22Rv1 (cell line): Measurements from ENCODE around the gene LRRC27.

Experiments used
- H3K27ac ChIP-seq: fragments of 450-650 bp; 2 replicates; pipeline ENCODE4 v1.5.1; 2017
- ZFX ChIP-seq: fragments of 450-650 bp; IDR thresholded peaks from 2 replicates; pipeline ENCODE4 v1.6.1; 2017; ENCODE audit warnings: antibody characterized with exemption, borderline replicate concordance
- TF ChIP-seq, protein P1 (sequence below): fragments of 450-650 bp; IDR thresholded peaks from 2 replicates; pipeline ENCODE4 v1.5.1; 2017; ENCODE audit warnings: mild to moderate bottlenecking

LRRC27 gene

DNA sequence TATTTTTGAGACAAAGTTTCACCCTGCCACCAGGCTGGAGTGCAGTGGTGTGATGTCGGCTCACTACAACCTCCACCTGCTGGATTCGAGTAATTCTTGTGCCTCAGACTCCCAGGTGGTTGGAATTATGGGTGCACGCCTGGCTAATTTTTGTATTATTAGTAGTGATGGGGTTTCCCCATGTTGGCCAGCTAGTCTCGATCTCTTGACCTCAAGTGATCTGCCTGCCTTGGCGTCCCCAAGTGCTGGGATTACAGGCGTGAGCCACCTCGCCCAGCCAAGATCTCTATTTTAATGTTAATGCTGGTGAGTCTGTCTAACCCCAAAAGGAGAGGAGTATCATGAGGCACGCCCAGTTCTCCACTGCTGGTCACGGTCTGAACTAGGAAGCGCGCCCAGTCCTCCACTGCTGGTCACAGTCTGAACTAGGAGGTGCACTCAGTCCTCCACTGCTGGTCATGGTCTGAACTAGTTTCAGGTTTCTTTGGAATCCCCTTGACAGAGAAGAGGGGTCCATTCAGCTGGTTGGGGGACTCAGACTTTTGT lies 5.6 kb upstream of the LRRC27 start:
- H3K27ac ChIP-seq = no peak overlapping the region
- TF ChIP-seq ZFX = no peak
- TF ChIP-seq, protein P1, sequence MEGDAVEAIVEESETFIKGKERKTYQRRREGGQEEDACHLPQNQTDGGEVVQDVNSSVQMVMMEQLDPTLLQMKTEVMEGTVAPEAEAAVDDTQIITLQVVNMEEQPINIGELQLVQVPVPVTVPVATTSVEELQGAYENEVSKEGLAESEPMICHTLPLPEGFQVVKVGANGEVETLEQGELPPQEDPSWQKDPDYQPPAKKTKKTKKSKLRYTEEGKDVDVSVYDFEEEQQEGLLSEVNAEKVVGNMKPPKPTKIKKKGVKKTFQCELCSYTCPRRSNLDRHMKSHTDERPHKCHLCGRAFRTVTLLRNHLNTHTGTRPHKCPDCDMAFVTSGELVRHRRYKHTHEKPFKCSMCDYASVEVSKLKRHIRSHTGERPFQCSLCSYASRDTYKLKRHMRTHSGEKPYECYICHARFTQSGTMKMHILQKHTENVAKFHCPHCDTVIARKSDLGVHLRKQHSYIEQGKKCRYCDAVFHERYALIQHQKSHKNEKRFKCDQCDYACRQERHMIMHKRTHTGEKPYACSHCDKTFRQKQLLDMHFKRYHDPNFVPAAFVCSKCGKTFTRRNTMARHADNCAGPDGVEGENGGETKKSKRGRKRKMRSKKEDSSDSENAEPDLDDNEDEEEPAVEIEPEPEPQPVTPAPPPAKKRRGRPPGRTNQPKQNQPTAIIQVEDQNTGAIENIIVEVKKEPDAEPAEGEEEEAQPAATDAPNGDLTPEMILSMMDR = no peak

DNA sequence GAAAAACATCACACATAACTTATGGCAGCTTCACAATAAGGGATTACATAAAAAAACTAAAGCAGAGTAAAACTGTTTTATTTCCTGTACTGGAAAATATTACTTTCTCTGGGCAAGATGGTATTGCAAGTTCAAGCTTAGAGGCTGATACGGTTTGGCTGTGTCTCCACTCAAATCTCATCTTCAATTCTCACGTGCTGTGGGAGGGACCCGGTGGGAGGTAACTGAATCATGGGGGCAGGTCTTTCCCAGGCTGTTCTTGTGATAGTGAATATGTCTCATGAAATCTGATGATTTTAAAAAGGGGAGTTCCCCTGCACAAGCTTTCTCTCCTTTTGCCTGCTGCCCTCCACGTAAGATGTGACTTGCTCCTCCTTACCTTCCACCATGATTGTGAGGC lies 5.1 kb upstream of the LRRC27 start:
- TF ChIP-seq ZFX = no peak
- TF ChIP-seq, protein P1 = no peak
- no peak overlapping the region for H3K27ac ChIP-seq

DNA sequence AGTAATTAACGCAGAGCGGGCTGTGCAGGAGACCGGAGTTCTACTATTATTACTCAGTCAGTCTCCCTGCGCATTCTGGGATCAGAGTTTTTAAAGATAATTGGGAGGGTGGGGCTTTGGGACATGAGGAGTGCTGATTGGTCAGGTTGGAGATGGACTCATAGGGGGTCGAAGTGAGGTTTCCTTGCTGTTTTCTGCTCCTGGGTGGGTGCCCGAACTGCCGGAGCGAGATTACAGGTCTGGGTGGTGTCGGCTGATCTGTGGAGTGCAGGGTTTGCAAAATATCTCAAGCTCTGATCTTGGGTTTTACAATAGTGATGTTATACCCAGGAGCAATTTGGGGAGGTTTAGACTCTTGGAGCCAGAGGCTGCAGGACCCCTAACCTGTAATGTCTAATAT lies 3.9 kb upstream of the LRRC27 start:
- no peak for TF ChIP-seq ZFX
- TF ChIP-seq, protein P1 = no peak
- no peak overlapping the region for H3K27ac ChIP-seq

DNA sequence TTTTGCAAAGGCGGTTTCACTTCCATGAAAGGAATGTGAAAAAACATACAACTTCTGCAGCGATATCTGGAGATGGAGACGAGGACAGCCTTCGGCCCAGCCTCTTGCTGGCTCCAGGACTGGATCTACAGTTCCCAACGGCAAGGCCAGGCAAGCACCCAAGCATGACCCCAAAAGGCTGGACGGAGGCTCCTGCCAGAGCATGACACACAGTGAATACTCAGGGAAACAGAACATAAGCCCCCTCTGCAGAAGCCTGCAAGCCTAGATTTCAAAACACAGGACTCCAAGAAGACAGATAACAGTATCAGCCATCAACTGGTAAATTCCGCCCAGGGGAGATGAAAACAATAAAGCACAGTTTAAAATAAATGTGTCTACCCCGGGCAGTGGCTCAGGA lies 3.3 kb upstream of the LRRC27 start:
- no peak for TF ChIP-seq ZFX
- TF ChIP-seq, protein P1 = no peak
- H3K27ac ChIP-seq = no peak overlapping the region

DNA sequence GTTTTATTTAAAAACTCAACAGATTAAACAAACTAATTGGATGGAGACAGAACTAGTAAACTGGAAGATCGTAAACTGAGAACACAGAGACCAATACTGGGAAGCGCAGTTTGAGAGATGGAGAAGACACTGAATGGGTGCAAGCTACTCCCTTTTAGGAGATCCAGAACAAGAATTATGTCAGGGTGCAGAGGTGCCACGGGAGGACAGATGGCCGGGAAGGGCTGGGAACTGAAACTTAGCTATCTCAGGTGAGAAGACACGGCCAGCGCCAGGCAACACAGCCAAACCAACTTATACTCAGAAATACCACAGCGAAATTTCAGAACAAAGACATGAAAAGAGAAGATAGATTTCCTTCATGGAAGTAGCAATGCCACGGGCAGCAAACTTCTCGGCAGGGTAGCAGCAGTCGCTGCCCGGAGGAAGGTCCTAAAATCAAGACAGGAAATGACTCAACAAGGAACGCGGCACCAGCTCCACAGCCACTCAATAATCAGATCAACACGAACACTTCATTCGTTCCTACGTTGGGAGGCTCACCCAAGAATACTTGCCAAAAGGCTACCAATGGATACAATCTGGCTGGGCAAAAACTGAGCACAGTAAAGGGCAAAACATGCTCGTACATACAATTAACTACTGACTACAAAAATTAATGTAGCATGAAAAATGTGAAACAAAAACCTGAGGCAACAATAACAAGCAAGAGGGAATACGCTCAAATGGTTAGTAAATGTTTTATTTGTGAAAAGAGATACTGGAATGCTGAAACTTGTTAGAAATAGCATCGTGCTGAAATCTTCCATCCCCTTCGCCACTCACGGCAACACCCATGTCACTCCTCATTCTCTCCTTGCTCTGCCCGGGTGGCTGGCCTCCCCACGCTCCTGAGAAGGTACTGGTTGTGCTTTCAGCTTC lies 2.2 kb upstream of the LRRC27 start:
- no peak for TF ChIP-seq ZFX
- TF ChIP-seq, protein P1 = no peak
- H3K27ac ChIP-seq = no peak overlapping the region

GRCh38 chr10:132330486-132330833 lies 1.5 kb upstream of the LRRC27 start:
- no peak overlapping the region for H3K27ac ChIP-seq
- TF ChIP-seq ZFX = no peak
- TF ChIP-seq, protein P1 = no peak

DNA sequence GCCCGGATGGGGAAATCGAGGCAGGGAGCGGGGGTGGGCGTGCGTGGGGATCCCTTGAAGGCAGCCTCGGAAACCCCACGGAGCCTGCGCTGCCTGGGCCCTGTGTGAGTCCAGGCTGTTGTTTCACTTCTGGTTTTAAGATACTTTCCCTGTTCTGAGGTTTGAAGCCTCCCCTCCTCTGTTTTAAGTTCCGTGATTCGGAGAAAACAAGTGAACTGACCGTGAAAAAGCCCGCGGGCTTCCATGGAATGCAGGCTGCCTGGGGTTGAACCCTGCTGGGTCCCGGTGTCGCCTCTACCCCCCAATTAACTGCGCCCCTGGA lies 401 bp downstream of the LRRC27 start:
- H3K27ac ChIP-seq = peak overlapping the region; percentile 55; the same call in 1 of the 2 replicates
- no peak for TF ChIP-seq ZFX
- TF ChIP-seq, protein P1 = no peak
